Ascending aorta (tissue), 2 donors: ENCODE data around the gene FAM53A. TPM values are rescaled to one million over a fixed set of nuclear protein-coding genes. Genes with fewer than 3 reads are reported as not detected.

ENCODE experiments used
- DNase-seq, 2 donors: peaks; one replicate each; pipeline ENCODE4 v3.0.0-alpha.2; 2019; ENCODE audit warnings: low spot score in 2 of 2
- H3K27ac ChIP-seq, 2 donors: fragments of 200-600 bp; sonication (generic); one replicate each; pipeline ENCODE4 v1.5.1; 2016 to 2017; ENCODE audit warnings: mild to moderate bottlenecking in 1 of 2
- H3K27me3 ChIP-seq: fragments of 200-600 bp; sonication (generic); one replicate; pipeline ENCODE4 v1.5.1; 2017
- H3K36me3 ChIP-seq, 2 donors: fragments of 200-600 bp; sonication (generic); one replicate each; pipeline ENCODE4 v1.5.1; 2016
- H3K4me1 ChIP-seq, 2 donors: fragments of 200-600 bp; sonication (generic); one replicate each; pipeline ENCODE4 v1.5.1; 2016 to 2017; ENCODE audit warnings: mild to moderate bottlenecking in 1 of 2
- H3K4me3 ChIP-seq, 2 donors: fragments of 200-600 bp; sonication (generic); one replicate each; pipeline ENCODE4 v1.5.1; 2016 to 2017; ENCODE audit warnings: mild to moderate bottlenecking in 1 of 2
- H3K9me3 ChIP-seq, 2 donors: fragments of 200-600 bp; sonication (generic); one replicate each; pipeline ENCODE4 v1.5.1; 2016
- CTCF ChIP-seq, 3 experiments: fragments of 200-600 bp in 2 of 3; fragments of 450-650 bp in 1 of 3; sonication (generic) in 2 of 3; IDR thresholded peaks; one replicate each; pipeline ENCODE4 v1.5.1; 2016 to 2019; ENCODE audit warnings: antibody characterized with exemption in 3 of 3, mild to moderate bottlenecking in 1 of 3, moderate library complexity in 1 of 3
- intact Hi-C: fragments of 100-400 bp; cut with DNase I; formaldehyde crosslinking; loops from one replicate; pipeline ENCODE4 v1.15.1; 2023
- total RNA-seq: library from RNA; depleted of rRNA; stranded (reverse); fragments of >200 nt; gene quantifications from one replicate; pipeline ENCODE4 v1.1.0, GENCODE V29; 2016

Gene FAM53A
- total RNA-seq, 1 donor from 2014 or later: not detected

- H3K4me3 ChIP-seq: no peak overlapping the region
- no peak for DNase-seq
- intact Hi-C loops: no loop called here
- TF ChIP-seq CTCF (IDR thresholded peaks at IDR 0.05): no peak
- no peak overlapping the region for H3K27ac ChIP-seq
- H3K36me3 ChIP-seq: no peaks in the 10 kb centered on the region
- H3K4me1 ChIP-seq: no peaks in the 10 kb centered on the region
- no peaks in the 10 kb centered on the region for H3K27me3 ChIP-seq
- H3K9me3 ChIP-seq: peaks cover 0 to 4% of the 10 kb centered on the region in 2 donors
These were observed 69.6 kb downstream of the FAM53A start for GRCh38 chr4:1614502-1614853.

GRCh38 chr4:1614049-1614448, 70.1 kb downstream of the FAM53A start:
- TF ChIP-seq CTCF (IDR thresholded peaks at IDR 0.05): no peak
- intact Hi-C loops: no loop called here
- Histone ChIP-seq H3K27me3 (no peaks in the 10 kb centered on the region), H3K27ac (no peak overlapping the region), H3K4me3 (no peak overlapping the region), H3K4me1 (no peaks in the 10 kb centered on the region), H3K9me3 (peaks cover 0 to 4% of the 10 kb centered on the region in 2 donors), H3K36me3 (no peaks in the 10 kb centered on the region)
- DNase-seq: no peak

GRCh38 chr4:1613099-1613495, 71.0 kb downstream of the FAM53A start:
- Histone ChIP-seq H3K4me1 (no peaks in the 10 kb centered on the region), H3K27ac (no peak overlapping the region), H3K27me3 (no peaks in the 10 kb centered on the region), H3K9me3 (peaks cover 0 to 4% of the 10 kb centered on the region in 2 donors), H3K4me3 (no peak overlapping the region), H3K36me3 (no peaks in the 10 kb centered on the region)
- no peak for TF ChIP-seq CTCF (IDR thresholded peaks at IDR 0.05)
- DNase-seq: no peak
- intact Hi-C loops: no loop called here

- no peaks in the 10 kb centered on the region for H3K9me3 ChIP-seq
- intact Hi-C loops: no loop called here
These were observed 71.6 kb downstream of the FAM53A start for GRCh38 chr4:1612278-1613098.

GRCh38 chr4:1611501-1611870, 72.6 kb downstream of the FAM53A start:
- no peaks in the 10 kb centered on the region for H3K4me1 ChIP-seq
- no peaks in the 10 kb centered on the region for H3K27me3 ChIP-seq
- no peak for DNase-seq
- no peaks in the 10 kb centered on the region for H3K36me3 ChIP-seq
- H3K27ac ChIP-seq: no peak overlapping the region
- H3K9me3 ChIP-seq: no peaks in the 10 kb centered on the region
- intact Hi-C loops: no loop called here
- H3K4me3 ChIP-seq: no peak overlapping the region
- no peak for TF ChIP-seq CTCF (IDR thresholded peaks at IDR 0.05)

More at GRCh38 chr4:1612278-1613098, 71.6 kb downstream of the FAM53A start:
- Histone ChIP-seq H3K4me3 (no peak overlapping the region), H3K27me3 (no peaks in the 10 kb centered on the region), H3K36me3 (no peaks in the 10 kb centered on the region), H3K27ac (no peak overlapping the region), H3K4me1 (no peaks in the 10 kb centered on the region)
- no peak for DNase-seq
- TF ChIP-seq CTCF (IDR thresholded peaks at IDR 0.05): no peak
